IMR-90 (cell line): ENCODE results near the gene DYNLT2. TPM values are rescaled to one million over a fixed set of nuclear protein-coding genes. Genes with fewer than 3 reads are reported as not detected.

Source experiments
- ATAC-seq: fragments of 200-7000 bp; cut with Tn5 transposase; 2 replicates; pipeline ENCODE4 v1.9.1; 2020; ENCODE audit warnings: low read depth, mild to moderate bottlenecking, moderate library complexity
- BruUV-seq: library from RNA; stranded (reverse); fragments of 400-500 nt; replicated peaks from 2 replicates; lab custom pipeline; 2021; lab: Mats Ljungman, UMichigan
- CTCF ChIA-PET: fragments of 300-600 bp; formaldehyde crosslinking; extraction: SDS; loops from one replicate; lab custom pipeline; 2021; ENCODE audit warnings: antibody characterized with exemption; lab: Yijun Ruan, JAX
- POLR2A ChIA-PET: fragments of 300-600 bp; sonication (Branson Sonifier 250); formaldehyde crosslinking; loops from one replicate; lab custom pipeline; 2022; ENCODE audit warnings: antibody characterized with exemption; ENCODE audit not compliant: unreplicated experiment; lab: Charles Lee
- DNase-seq: peaks from one replicate; pipeline ENCODE4 v3.0.0; 2013
- H2AFZ ChIP-seq: replicated peaks from 2 replicates; pipeline ENCODE3; 2013; ENCODE audit warnings: low read length, mild to moderate bottlenecking; ENCODE audit not compliant: poor library complexity
- H2AK5ac ChIP-seq: 2 replicates; pipeline ENCODE4 v1.6.1; 2013; ENCODE audit warnings: low read depth, low read length, inconsistent platforms
- H2AK9ac ChIP-seq: replicated peaks from 2 replicates; pipeline ENCODE3; 2013; ENCODE audit warnings: mild to moderate bottlenecking, low read depth, low read length, moderate library complexity; ENCODE audit not compliant: poor library complexity
- H2BK120ac ChIP-seq: 2 replicates; pipeline ENCODE4 v1.6.1; 2013; ENCODE audit warnings: low read depth, low read length, inconsistent platforms
- H2BK15ac ChIP-seq: 3 replicates; pipeline ENCODE4 v1.6.1; 2013; ENCODE audit warnings: low read depth, low read length, inconsistent platforms
- H2BK20ac ChIP-seq: 2 replicates; pipeline ENCODE4 v1.6.1; 2013; ENCODE audit warnings: low read depth, mild to moderate bottlenecking, inconsistent platforms, low read length, moderate library complexity
- H2BK5ac ChIP-seq: 2 replicates; pipeline ENCODE4 v1.6.1; 2013; ENCODE audit warnings: mild to moderate bottlenecking, low read depth, low read length, inconsistent platforms; ENCODE audit not compliant: poor library complexity, severe bottlenecking
- H3K14ac ChIP-seq: replicated peaks from 2 replicates; pipeline ENCODE4 v1.6.1; 2013; ENCODE audit warnings: low read depth, low read length, inconsistent platforms
- H3K18ac ChIP-seq: 2 replicates; pipeline ENCODE4 v1.6.1; 2013; ENCODE audit warnings: low read depth, low read length, control low read depth
- H3K23ac ChIP-seq: 2 replicates; pipeline ENCODE4 v1.6.1; 2013; ENCODE audit warnings: low read depth, low read length, inconsistent platforms
- H3K27ac ChIP-seq: 2 replicates; pipeline ENCODE4 v1.5.1; 2013; ENCODE audit warnings: mild to moderate bottlenecking, control low read depth, low read length; ENCODE audit not compliant: insufficient read depth
- H3K27me3 ChIP-seq: 2 replicates; pipeline ENCODE4 v1.6.1; 2013; ENCODE audit warnings: low read length; ENCODE audit not compliant: control insufficient read depth, insufficient read depth
- H3K36me3 ChIP-seq: 2 replicates; pipeline ENCODE4 v1.6.1; 2013; ENCODE audit warnings: low read length, mixed read lengths; ENCODE audit not compliant: control insufficient read depth, insufficient read depth
- H3K4ac ChIP-seq: 2 replicates; pipeline ENCODE4 v1.6.1; 2013; ENCODE audit warnings: low read depth, low read length, inconsistent platforms
- H3K4me1 ChIP-seq: 2 replicates; pipeline ENCODE4 v1.6.1; 2013; ENCODE audit warnings: low read length, mixed read lengths; ENCODE audit not compliant: control insufficient read depth, insufficient read depth
- H3K4me2 ChIP-seq: 2 replicates; pipeline ENCODE4 v1.6.1; 2013; ENCODE audit warnings: low read depth, mild to moderate bottlenecking, control low read depth, low read length, moderate library complexity
- H3K4me3 ChIP-seq: 2 replicates; pipeline ENCODE4 v1.5.1; 2013; ENCODE audit warnings: low read depth, mild to moderate bottlenecking, control low read depth, low read length, moderate library complexity; ENCODE audit not compliant: insufficient read depth
- H3K56ac ChIP-seq: 2 replicates; pipeline ENCODE4 v1.6.1; 2013; ENCODE audit warnings: low read length, inconsistent platforms; ENCODE audit not compliant: insufficient read depth; ENCODE audit errors: extremely low read depth
- H3K79me1 ChIP-seq, 2 experiments: 2 replicates each; pipeline ENCODE4 v1.6.1; 2013; ENCODE audit warnings: low read length in 2 of 2, inconsistent platforms in 1 of 2, low read depth in 1 of 2
- H3K9ac ChIP-seq: 2 replicates; pipeline ENCODE4 v1.6.1; 2013; ENCODE audit warnings: low read depth, low read length, control low read depth
- H3K9me1 ChIP-seq: 2 replicates; pipeline ENCODE4 v1.6.1; 2013; ENCODE audit warnings: low read length, inconsistent platforms; ENCODE audit not compliant: insufficient read depth
- H3K9me3 ChIP-seq: 2 replicates; pipeline ENCODE4 v1.6.1; 2013; ENCODE audit warnings: low read length; ENCODE audit not compliant: control insufficient read depth, insufficient read depth
- H4K20me1 ChIP-seq: 2 replicates; pipeline ENCODE4 v1.6.1; 2013; ENCODE audit warnings: low read length, inconsistent platforms; ENCODE audit not compliant: insufficient read depth
- H4K5ac ChIP-seq: 2 replicates; pipeline ENCODE4 v1.6.1; 2013; ENCODE audit warnings: mild to moderate bottlenecking, low read depth, low read length, control low read depth
- H4K8ac ChIP-seq, 2 experiments: 2 replicates each; pipeline ENCODE4 v1.6.1; 2013; ENCODE audit warnings: low read depth in 2 of 2, low read length in 2 of 2, control low read depth in 1 of 2, inconsistent platforms in 1 of 2
- H4K91ac ChIP-seq: 2 replicates; pipeline ENCODE4 v1.6.1; 2013; ENCODE audit warnings: low read depth, low read length, inconsistent platforms; ENCODE audit not compliant: insufficient read depth
- BHLHE40 ChIP-seq: fragments of 150-350 bp; IDR thresholded peaks from 2 replicates; pipeline ENCODE4 v1.6.1; 2016; ENCODE audit warnings: mild to moderate bottlenecking, low read depth, low read length
- CEBPB ChIP-seq: IDR thresholded peaks from 2 replicates; pipeline ENCODE4 v1.6.1; 2012; ENCODE audit warnings: low read depth, low read length, improper control_type of control experiment
- CHD1 ChIP-seq: IDR thresholded peaks from 2 replicates; pipeline ENCODE4 v1.6.1; 2012; ENCODE audit warnings: low read depth, low read length, improper control_type of control experiment
- FOS ChIP-seq: fragments of 150-350 bp; IDR thresholded peaks from 2 replicates; pipeline ENCODE4 v1.6.1; 2016; ENCODE audit warnings: low read depth, low read length
- MAFK ChIP-seq: IDR thresholded peaks from 2 replicates; pipeline ENCODE4 v1.6.1; 2012; ENCODE audit warnings: low read depth, low read length, improper control_type of control experiment
- MXI1 ChIP-seq: IDR thresholded peaks from 2 replicates; pipeline ENCODE4 v1.6.1; 2012; ENCODE audit warnings: low read depth, mild to moderate bottlenecking, low read length, moderate library complexity, borderline replicate concordance
- NFE2L2 ChIP-seq: fragments of 150-350 bp; IDR thresholded peaks from 2 replicates; pipeline ENCODE4 v1.6.1; 2016; ENCODE audit warnings: low read depth, mild to moderate bottlenecking, low read length
- POLR2A ChIP-seq: IDR thresholded peaks from 2 replicates; pipeline ENCODE4 v1.6.1; 2012; ENCODE audit warnings: mild to moderate bottlenecking, low read depth, low read length
- RAD21 ChIP-seq: IDR thresholded peaks from 2 replicates; pipeline ENCODE4 v1.6.1; 2012; ENCODE audit warnings: low read length, improper control_type of control experiment
- RCOR1 ChIP-seq: IDR thresholded peaks from 2 replicates; pipeline ENCODE4 v1.6.1; 2012; ENCODE audit warnings: mild to moderate bottlenecking, low read length, improper control_type of control experiment; ENCODE audit not compliant: insufficient replicate concordance
- RFX5 ChIP-seq: IDR thresholded peaks from 2 replicates; pipeline ENCODE4 v1.8.0; 2012; ENCODE audit warnings: low read depth, mild to moderate bottlenecking, low read length, moderate library complexity
- SMC3 ChIP-seq: fragments of 150-350 bp; IDR thresholded peaks from 2 replicates; pipeline ENCODE4 v1.6.1; 2016; ENCODE audit warnings: low read depth, mild to moderate bottlenecking, antibody characterized with exemption, low read length, moderate library complexity
- WGBS, 2 experiments: methylation state at CpG; one replicate each; pipeline versions ENCODE4 v1.1.5 to v1.1.7; 2013; ENCODE audit warnings: missing lambda C conversion rate in 2 of 2; ENCODE audit not compliant: insufficient read length in 1 of 2; ENCODE audit errors: extremely low coverage in 2 of 2; 5-methylcytosine and 5-hydroxymethylcytosine counted together
- dilution Hi-C: fragments of 300-500 bp; cut with HindIII; formaldehyde crosslinking; loops from one replicate; pipeline ENCODE4 v1.14.3; 2018; ENCODE audit warnings: low sequenced_read_pairs; ENCODE audit not compliant: unreplicated experiment
- in situ Hi-C: fragments of 300-500 bp; cut with MboI; formaldehyde crosslinking; loops from 3 replicates; pipeline ENCODE4 v1.14.3; 2019; ENCODE audit warnings: low sequenced_read_pairs, inconsistent platforms, mixed read lengths
- intact Hi-C: fragments of 100-400 bp; cut with micrococcal nuclease; formaldehyde crosslinking; loops from 2 replicates; pipeline ENCODE4 v1.10.0; 2022
- polyA plus RNA-seq, 3 experiments: library from polyadenylated mRNA; depleted of rRNA; stranded (reverse); fragments of >200 nt; gene quantifications; 2 replicates each; pipeline ENCODE4 v1.2.3, GENCODE V29; 2012; ENCODE audit warnings: low replicate concordance in 1 of 3
- total RNA-seq: library from RNA; depleted of rRNA; stranded (reverse); fragments of >200 nt; gene quantifications from 2 replicates; pipeline ENCODE4 v1.2.3, GENCODE V29; 2012
- TF ChIP-seq, protein P1 (sequence below): fragments of 150-350 bp; IDR thresholded peaks from 2 replicates; pipeline ENCODE4 v1.6.1; 2017; ENCODE audit warnings: mild to moderate bottlenecking, antibody characterized with exemption, low read length, low read depth
- TF ChIP-seq, protein P2 (sequence below): conservative IDR thresholded peaks from 2 replicates; pipeline ENCODE4 v1.5.1; 2012; ENCODE audit warnings: mild to moderate bottlenecking, low read depth, low read length, improper control_type of control experiment
- TF ChIP-seq, protein P3 (sequence below): fragments of 150-350 bp; IDR thresholded peaks from 2 replicates; pipeline ENCODE4 v1.6.1; 2016; ENCODE audit warnings: low read depth, mild to moderate bottlenecking, low read length, moderate library complexity, borderline replicate concordance

DYNLT2 gene
- total and polyA plus RNA-seq, 2 of the 4 experiments (the other 2 are of a cell fraction): 0.36 to 0.44 TPM

DNA sequence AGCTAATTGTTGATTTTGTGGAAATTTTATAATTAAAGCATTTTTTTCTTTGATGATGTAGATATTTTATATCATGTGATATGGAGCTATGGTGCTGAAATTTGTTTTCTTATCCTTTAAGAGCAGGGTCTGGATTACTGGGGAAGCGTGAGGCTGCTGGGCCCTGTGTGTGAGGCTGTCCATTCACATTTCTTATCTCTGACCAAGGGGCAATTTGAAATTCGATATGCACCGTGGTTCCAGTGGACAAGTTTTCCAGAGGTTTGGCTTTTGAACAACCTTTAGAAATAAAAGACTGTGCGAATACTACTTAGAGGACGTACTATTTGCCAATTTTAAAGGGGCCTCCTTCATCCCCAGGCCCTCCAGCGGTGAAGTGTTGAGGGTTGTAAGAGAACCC lies 3.8 kb upstream of the DYNLT2 start:
- Histone ChIP-seq H3K18ac (no peak overlapping the region), H3K9me1 (0 out of 2 replicates have a peak, but pooled peaks cover 3% of the 10 kb centered on the region), H3K4me2 (no peak overlapping the region), H3K23ac (no peak overlapping the region), H3K79me1 (peaks cover 20 to 26% of the 10 kb centered on the region in 2 experiments), H4K8ac (no peak overlapping the region), H3K4me3 (no peak overlapping the region), H2BK20ac (no peak overlapping the region), H2BK120ac (no peak overlapping the region), H3K9ac (no peak overlapping the region), H3K14ac (no peak overlapping the region), H2BK15ac (no peak overlapping the region), H2AK9ac (no peak overlapping the region), H2AK5ac (no peak overlapping the region), H3K4me1 (peaks cover 4% of the 10 kb centered on the region; the same call in 1 of the 2 replicates), H4K20me1 (no peaks in the 10 kb centered on the region), H3K56ac (no peak overlapping the region), H4K91ac (no peak overlapping the region), H3K4ac (no peak overlapping the region), H4K5ac (no peak overlapping the region), H3K27me3 (no peaks in the 10 kb centered on the region), H2BK5ac (no peak overlapping the region), H2AFZ (no peak overlapping the region), H3K27ac (no peak overlapping the region), H3K36me3 (peaks cover 22% of the 10 kb centered on the region), H3K9me3 (no peaks in the 10 kb centered on the region)
- in situ Hi-C loops (no loop called here), intact Hi-C loops (no loop called here), dilution Hi-C loops (no loop called here)
- DNase-seq (no peak), ATAC-seq (no peak)
- TF ChIP-seq CHD1 (no peak), MAFK (no peak), BHLHE40 (no peak), SMC3 (no peak), CEBPB (no peak), RAD21 (no peak), POLR2A (no peak), NFE2L2 (no peak), MXI1 (no peak), RFX5 (no peak), RCOR1 (no peak), FOS (no peak)
- TF ChIP-seq, protein P1, sequence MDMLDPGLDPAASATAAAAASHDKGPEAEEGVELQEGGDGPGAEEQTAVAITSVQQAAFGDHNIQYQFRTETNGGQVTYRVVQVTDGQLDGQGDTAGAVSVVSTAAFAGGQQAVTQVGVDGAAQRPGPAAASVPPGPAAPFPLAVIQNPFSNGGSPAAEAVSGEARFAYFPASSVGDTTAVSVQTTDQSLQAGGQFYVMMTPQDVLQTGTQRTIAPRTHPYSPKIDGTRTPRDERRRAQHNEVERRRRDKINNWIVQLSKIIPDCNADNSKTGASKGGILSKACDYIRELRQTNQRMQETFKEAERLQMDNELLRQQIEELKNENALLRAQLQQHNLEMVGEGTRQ: no peak
- TF ChIP-seq, protein P2, sequence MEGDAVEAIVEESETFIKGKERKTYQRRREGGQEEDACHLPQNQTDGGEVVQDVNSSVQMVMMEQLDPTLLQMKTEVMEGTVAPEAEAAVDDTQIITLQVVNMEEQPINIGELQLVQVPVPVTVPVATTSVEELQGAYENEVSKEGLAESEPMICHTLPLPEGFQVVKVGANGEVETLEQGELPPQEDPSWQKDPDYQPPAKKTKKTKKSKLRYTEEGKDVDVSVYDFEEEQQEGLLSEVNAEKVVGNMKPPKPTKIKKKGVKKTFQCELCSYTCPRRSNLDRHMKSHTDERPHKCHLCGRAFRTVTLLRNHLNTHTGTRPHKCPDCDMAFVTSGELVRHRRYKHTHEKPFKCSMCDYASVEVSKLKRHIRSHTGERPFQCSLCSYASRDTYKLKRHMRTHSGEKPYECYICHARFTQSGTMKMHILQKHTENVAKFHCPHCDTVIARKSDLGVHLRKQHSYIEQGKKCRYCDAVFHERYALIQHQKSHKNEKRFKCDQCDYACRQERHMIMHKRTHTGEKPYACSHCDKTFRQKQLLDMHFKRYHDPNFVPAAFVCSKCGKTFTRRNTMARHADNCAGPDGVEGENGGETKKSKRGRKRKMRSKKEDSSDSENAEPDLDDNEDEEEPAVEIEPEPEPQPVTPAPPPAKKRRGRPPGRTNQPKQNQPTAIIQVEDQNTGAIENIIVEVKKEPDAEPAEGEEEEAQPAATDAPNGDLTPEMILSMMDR: no peak
- TF ChIP-seq, protein P3, sequence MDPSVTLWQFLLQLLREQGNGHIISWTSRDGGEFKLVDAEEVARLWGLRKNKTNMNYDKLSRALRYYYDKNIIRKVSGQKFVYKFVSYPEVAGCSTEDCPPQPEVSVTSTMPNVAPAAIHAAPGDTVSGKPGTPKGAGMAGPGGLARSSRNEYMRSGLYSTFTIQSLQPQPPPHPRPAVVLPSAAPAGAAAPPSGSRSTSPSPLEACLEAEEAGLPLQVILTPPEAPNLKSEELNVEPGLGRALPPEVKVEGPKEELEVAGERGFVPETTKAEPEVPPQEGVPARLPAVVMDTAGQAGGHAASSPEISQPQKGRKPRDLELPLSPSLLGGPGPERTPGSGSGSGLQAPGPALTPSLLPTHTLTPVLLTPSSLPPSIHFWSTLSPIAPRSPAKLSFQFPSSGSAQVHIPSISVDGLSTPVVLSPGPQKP: no peak
- ChIA-PET CTCF (no interaction called here), POLR2A (no interaction called here)
- BruUV-seq: no TSS peak
- WGBS, 2 experiments: 100% methylated on average over 1 of the region's 6 CpGs; no CpG with 5 or more reads in 1 of the 2 experiments
